Measurements from ENCODE around the gene RDH11. TPM values are rescaled to one million over a fixed set of nuclear protein-coding genes. Genes with fewer than 3 reads are reported as not detected.
"Not testable (repeated sequence)": the region's sequence is repeated elsewhere in the genome, so short reads cannot be mapped to it uniquely, and the experiment has no call there.

The RDH11 gene
- total RNA-seq, 1 donor from 2014 or later: 55.8 TPM

- peak; percentile 19 for DNase-seq
These were observed 9.0 kb upstream of the RDH11 start for GRCh38 chr14:67704484-67705089.

- DNase-seq: no peak
These were observed 8.4 kb upstream of the RDH11 start for GRCh38 chr14:67703997-67704396.

GRCh38 chr14:67701492-67701891 lies 5.9 kb upstream of the RDH11 start, which contains the start of gene RDH12:
Gene RDH12 (plus strand): TSS chr14:67701886. CDS start chr14:67722643, 20,757 bp downstream.
- DNase-seq: not testable (repeated sequence)

- DNase-seq: no peak
These were observed 2.6 kb upstream of the RDH11 start for GRCh38 chr14:67698179-67698578.

- no peak for DNase-seq
These were observed 1.4 kb upstream of the RDH11 start for GRCh38 chr14:67697006-67697405.

GRCh38 chr14:67694791-67695393 lies 672 bp downstream of the RDH11 start:
- DNase-seq: peak; percentile 60

GRCh38 chr14:67690011-67690410 lies 5.6 kb downstream of the RDH11 start:
- no peak for DNase-seq

GRCh38 chr14:67683842-67684241 lies 11.7 kb downstream of the RDH11 start:
- no peak for DNase-seq

- DNase-seq: no peak
These were observed 14.6 kb downstream of the RDH11 start for GRCh38 chr14:67680941-67681340.

- no peak for DNase-seq
These were observed 15.4 kb downstream of the RDH11 start for GRCh38 chr14:67680121-67680602.

GRCh38 chr14:67679006-67679405 lies 16.6 kb downstream of the RDH11 start:
- no peak for DNase-seq

- DNase-seq: no peak
These were observed 20.4 kb downstream of the RDH11 start for GRCh38 chr14:67675219-67675582.

GRCh38 chr14:67674480-67675218 lies 20.9 kb downstream of the RDH11 start, which contains the start of gene VTI1B:
Gene VTI1B (minus strand): TSS chr14:67674632. CDS start chr14:67674489, 143 bp downstream.
- peak; percentile 81 for DNase-seq

GRCh38 chr14:67674139-67674479 lies 21.5 kb downstream of the RDH11 start:
- no peak for DNase-seq

- no peak for DNase-seq
These were observed 22.1 kb downstream of the RDH11 start for GRCh38 chr14:67673451-67673850.

GRCh38 chr14:67668559-67668958 lies 27.0 kb downstream of the RDH11 start:
- no peak for DNase-seq

GRCh38 chr14:67666750-67667449 lies 28.7 kb downstream of the RDH11 start:
- DNase-seq: peak; percentile 48

GRCh38 chr14:67665868-67666267 lies 29.7 kb downstream of the RDH11 start:
- no peak for DNase-seq

GRCh38 chr14:67663633-67664032 lies 31.9 kb downstream of the RDH11 start:
- no peak for DNase-seq

GRCh38 chr14:67653651-67654280 lies 41.8 kb downstream of the RDH11 start:
- DNase-seq: no peak

- DNase-seq: no peak
These were observed 43.4 kb downstream of the RDH11 start for GRCh38 chr14:67652189-67652588.

GRCh38 chr14:67650694-67651093 lies 44.9 kb downstream of the RDH11 start:
- no peak for DNase-seq

Measured in skin of body (tissue), 2 donors.